NB4 (cell line): ENCODE results near the gene SHLD1.
"Not testable (repeated sequence)": the region's sequence is repeated elsewhere in the genome, so short reads cannot be mapped to it uniquely, and the experiment has no call there.

ENCODE experiments used
- DNase-seq: peaks from one replicate; pipeline ENCODE4 v3.0.0; 2010; ENCODE audit warnings: low read depth
- H3K4me3 ChIP-seq: one replicate; pipeline ENCODE4 v1.5.1; 2011; ENCODE audit warnings: mild to moderate bottlenecking, low read depth, low read length, moderate library complexity
- MYC ChIP-seq: IDR thresholded peaks from 2 replicates; pipeline ENCODE4 v1.6.1; 2011; ENCODE audit warnings: low read depth, low read length
- POLR2A ChIP-seq: IDR thresholded peaks from 2 replicates; pipeline ENCODE4 v1.6.1; 2011; ENCODE audit warnings: mild to moderate bottlenecking; ENCODE audit not compliant: insufficient read length; ENCODE audit errors: extremely low read depth
- TF ChIP-seq, protein P1 (sequence below): IDR thresholded peaks from one replicate; pipeline ENCODE4 v1.5.1; 2012; ENCODE audit warnings: low read depth, low read length
- TF ChIP-seq, protein P2 (sequence below): IDR thresholded peaks from 2 replicates; pipeline ENCODE4 v1.6.1; 2011; ENCODE audit warnings: low read depth, low read length

The SHLD1 gene

DNA sequence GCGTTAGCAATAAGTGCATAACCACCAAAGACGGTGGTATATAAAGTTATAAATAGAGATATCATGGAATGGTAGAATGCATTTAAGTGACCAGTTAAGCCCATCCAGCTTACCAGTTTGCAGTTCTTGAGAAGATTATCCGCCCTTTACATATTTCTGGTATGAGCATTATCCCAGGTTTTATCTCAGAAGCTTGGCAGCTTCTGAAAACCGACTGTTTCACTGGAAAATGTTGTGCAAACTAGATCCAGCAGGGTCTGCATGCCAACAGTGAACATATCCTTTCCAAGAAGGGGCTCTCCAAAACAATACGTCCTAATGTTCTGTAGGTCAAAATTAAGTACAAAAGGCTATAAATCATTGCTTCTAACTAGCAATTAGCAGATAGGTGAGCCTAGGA lies 29.5 kb upstream of the SHLD1 start:
- TF ChIP-seq, protein P1, sequence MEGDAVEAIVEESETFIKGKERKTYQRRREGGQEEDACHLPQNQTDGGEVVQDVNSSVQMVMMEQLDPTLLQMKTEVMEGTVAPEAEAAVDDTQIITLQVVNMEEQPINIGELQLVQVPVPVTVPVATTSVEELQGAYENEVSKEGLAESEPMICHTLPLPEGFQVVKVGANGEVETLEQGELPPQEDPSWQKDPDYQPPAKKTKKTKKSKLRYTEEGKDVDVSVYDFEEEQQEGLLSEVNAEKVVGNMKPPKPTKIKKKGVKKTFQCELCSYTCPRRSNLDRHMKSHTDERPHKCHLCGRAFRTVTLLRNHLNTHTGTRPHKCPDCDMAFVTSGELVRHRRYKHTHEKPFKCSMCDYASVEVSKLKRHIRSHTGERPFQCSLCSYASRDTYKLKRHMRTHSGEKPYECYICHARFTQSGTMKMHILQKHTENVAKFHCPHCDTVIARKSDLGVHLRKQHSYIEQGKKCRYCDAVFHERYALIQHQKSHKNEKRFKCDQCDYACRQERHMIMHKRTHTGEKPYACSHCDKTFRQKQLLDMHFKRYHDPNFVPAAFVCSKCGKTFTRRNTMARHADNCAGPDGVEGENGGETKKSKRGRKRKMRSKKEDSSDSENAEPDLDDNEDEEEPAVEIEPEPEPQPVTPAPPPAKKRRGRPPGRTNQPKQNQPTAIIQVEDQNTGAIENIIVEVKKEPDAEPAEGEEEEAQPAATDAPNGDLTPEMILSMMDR = no peak
- TF ChIP-seq, protein P2, sequence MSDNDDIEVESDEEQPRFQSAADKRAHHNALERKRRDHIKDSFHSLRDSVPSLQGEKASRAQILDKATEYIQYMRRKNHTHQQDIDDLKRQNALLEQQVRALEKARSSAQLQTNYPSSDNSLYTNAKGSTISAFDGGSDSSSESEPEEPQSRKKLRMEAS = no peak
- TF ChIP-seq POLR2A = no peak
- H3K4me3 ChIP-seq = no peak overlapping the region
- DNase-seq = no peak

DNA sequence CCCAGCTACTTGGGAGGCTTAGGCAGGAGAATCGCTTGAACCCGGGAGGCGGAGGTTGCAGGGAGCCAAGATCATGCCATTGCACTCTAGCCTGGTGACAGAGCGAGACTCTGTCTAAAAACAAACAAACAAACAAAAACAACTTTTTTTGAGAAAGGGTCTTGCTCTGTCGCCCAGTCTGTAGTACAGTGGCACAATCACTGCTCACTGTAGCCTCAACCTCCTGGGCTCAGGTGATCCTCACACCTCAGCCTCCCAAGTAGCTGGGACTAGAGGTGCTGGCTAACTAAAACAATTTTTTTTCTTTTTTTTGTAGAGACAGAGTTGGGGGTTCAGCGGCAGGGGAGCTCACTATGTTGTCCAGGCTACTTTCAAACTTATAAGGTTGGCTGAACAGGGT lies 28.8 kb upstream of the SHLD1 start:
- DNase-seq, H3K4me3 ChIP-seq: not testable (repeated sequence)

DNA sequence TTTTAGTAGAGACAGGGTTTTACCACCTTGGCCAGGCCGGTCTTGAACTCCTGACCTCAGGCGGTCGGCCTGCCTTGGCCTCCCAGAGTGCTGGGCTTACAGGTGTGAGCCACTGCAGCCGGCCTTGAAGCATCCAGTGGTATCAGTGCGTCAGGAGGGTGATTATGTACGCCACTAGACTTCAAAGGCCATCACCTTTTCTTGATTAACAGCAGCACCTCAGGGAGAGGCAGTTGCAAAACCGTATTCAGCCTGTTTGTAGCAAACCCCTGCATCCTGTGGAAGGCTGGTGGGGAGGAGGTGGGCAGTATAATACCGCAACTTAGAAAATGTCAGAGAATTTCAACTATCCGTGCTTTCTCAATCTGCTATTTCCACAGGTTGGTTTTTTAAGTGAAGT lies 27.3 kb upstream of the SHLD1 start:
- TF ChIP-seq, protein P1 = no peak
- TF ChIP-seq POLR2A (no peak), MYC (no peak)
- TF ChIP-seq, protein P2 = no peak
- no peak overlapping the region for H3K4me3 ChIP-seq
- DNase-seq = no peak

GRCh38 chr20:5725183-5725463 lies 25.1 kb upstream of the SHLD1 start:
- H3K4me3 ChIP-seq, DNase-seq: not testable (repeated sequence)

- TF ChIP-seq, protein P2 = no peak
- TF ChIP-seq, protein P1 = no peak
- TF ChIP-seq POLR2A (no peak), MYC (no peak)
- H3K4me3 ChIP-seq = no peak overlapping the region
- no peak for DNase-seq
Measured at GRCh38 chr20:5727018-5727515, 23.1 kb upstream of the SHLD1 start.

DNA sequence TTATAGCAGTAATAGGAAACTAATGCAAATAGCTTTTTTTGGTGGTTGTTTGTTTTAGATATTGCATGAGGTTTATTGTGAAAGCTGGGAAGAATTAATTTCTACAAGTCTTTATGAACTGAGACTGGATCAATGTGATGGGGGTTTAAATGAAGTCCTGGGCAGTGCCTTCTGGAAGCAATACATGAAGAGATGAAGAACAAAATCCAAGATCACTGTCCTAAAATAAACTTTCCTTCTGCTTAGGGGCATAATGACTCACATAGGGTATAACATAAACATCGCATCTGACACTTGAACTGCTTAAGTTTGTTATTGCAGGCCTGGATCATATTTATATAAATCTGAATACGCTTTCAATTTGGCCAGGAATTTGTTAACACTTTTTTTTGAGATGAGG lies 20.9 kb upstream of the SHLD1 start:
- no peak overlapping the region for H3K4me3 ChIP-seq
- TF ChIP-seq, protein P1 = no peak
- TF ChIP-seq POLR2A (no peak), MYC (no peak)
- TF ChIP-seq, protein P2 = no peak
- no peak for DNase-seq

DNA sequence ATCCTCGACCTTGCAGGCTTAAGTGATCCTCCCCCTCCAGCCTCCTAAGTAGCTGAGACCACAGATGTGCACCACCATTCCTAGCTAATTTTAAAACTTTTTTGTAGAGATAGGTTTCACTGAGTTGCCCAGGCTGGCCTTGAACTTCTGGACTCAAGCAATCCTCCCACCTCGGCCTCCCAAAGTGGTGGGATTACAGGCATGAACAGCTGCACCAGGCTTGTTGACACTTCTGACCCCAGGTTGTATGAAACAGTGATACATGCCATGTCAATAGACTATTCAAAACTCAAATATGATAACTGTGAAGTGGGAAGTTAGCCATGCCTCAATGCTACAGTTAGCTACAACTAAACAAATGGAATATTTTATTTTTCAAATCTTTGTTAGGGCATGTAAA lies 20.1 kb upstream of the SHLD1 start:
- no peak overlapping the region for H3K4me3 ChIP-seq
- DNase-seq = no peak
- TF ChIP-seq POLR2A (no peak), MYC (no peak)
- TF ChIP-seq, protein P2 = no peak
- TF ChIP-seq, protein P1 = no peak
